ENCODE measurements around the gene MFNG. TPM values are rescaled to one million over a fixed set of nuclear protein-coding genes. Genes with fewer than 3 reads are reported as not detected.
A peak's percentile ranks its signal among the peaks of the same experiment; 100 is the strongest.

The MFNG gene
- total RNA-seq, 2 donors from 2014 or later, result 4.4 to 7.3 TPM

DNA sequence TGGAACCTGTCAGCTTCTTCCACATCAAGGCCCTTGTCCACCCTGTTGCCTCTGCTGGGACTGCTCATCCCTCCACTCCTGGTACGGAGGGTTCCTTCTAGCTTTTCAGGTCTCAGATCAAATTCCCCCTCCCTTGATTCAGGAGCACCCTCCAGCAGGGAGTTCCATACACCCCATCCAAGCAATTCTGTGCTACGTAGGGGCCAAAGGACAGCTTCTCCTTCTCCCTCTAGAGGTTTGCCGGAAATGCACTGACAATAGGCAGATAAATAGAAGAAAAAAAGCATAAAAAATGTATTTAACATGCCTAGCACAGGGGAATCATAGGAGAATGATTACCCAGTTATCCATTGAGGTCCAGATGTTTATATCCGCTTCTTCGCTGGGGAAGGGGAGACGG is 36.3 kb upstream of the MFNG start:
- Histone ChIP-seq H3K9me3 (no peaks in the 10 kb centered on the region), H3K27me3 (replicated peaks; ENCODE audit: insufficient read depth) (no peaks in the 10 kb centered on the region), H3K27ac (no peak overlapping the region), H3K4me1 (replicated peaks) (no peaks in the 10 kb centered on the region), H3K4me3 (no peak overlapping the region), H3K36me3 (no peaks in the 10 kb centered on the region)
- no peak for DNase-seq (ENCODE audit: low spot score)
- intact Hi-C loops (cut with DNase I), result no loop called here
- TF ChIP-seq, protein P1, sequence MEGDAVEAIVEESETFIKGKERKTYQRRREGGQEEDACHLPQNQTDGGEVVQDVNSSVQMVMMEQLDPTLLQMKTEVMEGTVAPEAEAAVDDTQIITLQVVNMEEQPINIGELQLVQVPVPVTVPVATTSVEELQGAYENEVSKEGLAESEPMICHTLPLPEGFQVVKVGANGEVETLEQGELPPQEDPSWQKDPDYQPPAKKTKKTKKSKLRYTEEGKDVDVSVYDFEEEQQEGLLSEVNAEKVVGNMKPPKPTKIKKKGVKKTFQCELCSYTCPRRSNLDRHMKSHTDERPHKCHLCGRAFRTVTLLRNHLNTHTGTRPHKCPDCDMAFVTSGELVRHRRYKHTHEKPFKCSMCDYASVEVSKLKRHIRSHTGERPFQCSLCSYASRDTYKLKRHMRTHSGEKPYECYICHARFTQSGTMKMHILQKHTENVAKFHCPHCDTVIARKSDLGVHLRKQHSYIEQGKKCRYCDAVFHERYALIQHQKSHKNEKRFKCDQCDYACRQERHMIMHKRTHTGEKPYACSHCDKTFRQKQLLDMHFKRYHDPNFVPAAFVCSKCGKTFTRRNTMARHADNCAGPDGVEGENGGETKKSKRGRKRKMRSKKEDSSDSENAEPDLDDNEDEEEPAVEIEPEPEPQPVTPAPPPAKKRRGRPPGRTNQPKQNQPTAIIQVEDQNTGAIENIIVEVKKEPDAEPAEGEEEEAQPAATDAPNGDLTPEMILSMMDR (IDR thresholded peaks at IDR 0.05), result no peak
- no peak for TF ChIP-seq POLR2AphosphoS5 (IDR thresholded peaks at IDR 0.05)
- TF ChIP-seq POLR2A (IDR thresholded peaks at IDR 0.05), result no peak
- WGBS, result 89% methylated on average over 6 of the region's 6 CpGs

- no peak overlapping the region for H3K4me3 ChIP-seq
- no peaks in the 10 kb centered on the region for H3K36me3 ChIP-seq
- DNase-seq (ENCODE audit: low spot score), result no peak
- TF ChIP-seq POLR2AphosphoS5 (IDR thresholded peaks at IDR 0.05), result no peak
- TF ChIP-seq, protein P1 (IDR thresholded peaks at IDR 0.05), result no peak
- TF ChIP-seq POLR2A (IDR thresholded peaks at IDR 0.05), result no peak
- 70% methylated on average over 14 of the region's 14 CpGs for WGBS
- intact Hi-C loops (cut with DNase I), result no loop called here
- H3K4me1 ChIP-seq (replicated peaks), result no peaks in the 10 kb centered on the region
- H3K9me3 ChIP-seq, result no peaks in the 10 kb centered on the region
- no peaks in the 10 kb centered on the region for H3K27me3 ChIP-seq (replicated peaks; ENCODE audit: insufficient read depth)
- H3K27ac ChIP-seq, result no peak overlapping the region
These were observed 35.1 kb upstream of the MFNG start for GRCh38 chr22:37521236-37521739.

- Histone ChIP-seq H3K36me3 (no peaks in the 10 kb centered on the region), H3K9me3 (no peaks in the 10 kb centered on the region), H3K27ac (no peak overlapping the region), H3K27me3 (replicated peaks; ENCODE audit: insufficient read depth) (no peaks in the 10 kb centered on the region), H3K4me3 (no peak overlapping the region), H3K4me1 (replicated peaks) (no peaks in the 10 kb centered on the region)
- WGBS, result 67% methylated on average over 10 of the region's 10 CpGs
- TF ChIP-seq, protein P1 (IDR thresholded peaks at IDR 0.05), result no peak
- no peak for TF ChIP-seq POLR2A (IDR thresholded peaks at IDR 0.05)
- no peak for TF ChIP-seq POLR2AphosphoS5 (IDR thresholded peaks at IDR 0.05)
- intact Hi-C loops (cut with DNase I), result no loop called here
- no peak for DNase-seq (ENCODE audit: low spot score)
These were observed 34.6 kb upstream of the MFNG start for GRCh38 chr22:37520776-37521191.

- WGBS, result 6% methylated on average over 46 of the region's 99 CpGs
- Histone ChIP-seq H3K27ac (peak within 1 kb of the TSS; percentile 41 to 47), H3K4me3 (peak within 1 kb of the TSS; percentile 52 to 65), H3K9me3 (no peaks in the 10 kb centered on the region), H3K27me3 (replicated peaks; ENCODE audit: insufficient read depth) (no peaks in the 10 kb centered on the region), H3K4me1 (replicated peaks) (no peaks in the 10 kb centered on the region), H3K36me3 (no peaks in the 10 kb centered on the region)
- DNase-seq (ENCODE audit: low spot score), result no peak
- intact Hi-C loops (cut with DNase I), result no loop called here
- TF ChIP-seq POLR2AphosphoS5 (IDR thresholded peaks at IDR 0.05) (no peak), POLR2A (IDR thresholded peaks at IDR 0.05) (peak; percentile 26)
These were observed 33.3 kb upstream of the MFNG start, which contains the start of gene CARD10 for GRCh38 chr22:37519268-37520195. Gene CARD10, minus strand, starts transcription at chr22:37519415. Its CDS starts 215 bp downstream, at chr22:37519200.

DNA sequence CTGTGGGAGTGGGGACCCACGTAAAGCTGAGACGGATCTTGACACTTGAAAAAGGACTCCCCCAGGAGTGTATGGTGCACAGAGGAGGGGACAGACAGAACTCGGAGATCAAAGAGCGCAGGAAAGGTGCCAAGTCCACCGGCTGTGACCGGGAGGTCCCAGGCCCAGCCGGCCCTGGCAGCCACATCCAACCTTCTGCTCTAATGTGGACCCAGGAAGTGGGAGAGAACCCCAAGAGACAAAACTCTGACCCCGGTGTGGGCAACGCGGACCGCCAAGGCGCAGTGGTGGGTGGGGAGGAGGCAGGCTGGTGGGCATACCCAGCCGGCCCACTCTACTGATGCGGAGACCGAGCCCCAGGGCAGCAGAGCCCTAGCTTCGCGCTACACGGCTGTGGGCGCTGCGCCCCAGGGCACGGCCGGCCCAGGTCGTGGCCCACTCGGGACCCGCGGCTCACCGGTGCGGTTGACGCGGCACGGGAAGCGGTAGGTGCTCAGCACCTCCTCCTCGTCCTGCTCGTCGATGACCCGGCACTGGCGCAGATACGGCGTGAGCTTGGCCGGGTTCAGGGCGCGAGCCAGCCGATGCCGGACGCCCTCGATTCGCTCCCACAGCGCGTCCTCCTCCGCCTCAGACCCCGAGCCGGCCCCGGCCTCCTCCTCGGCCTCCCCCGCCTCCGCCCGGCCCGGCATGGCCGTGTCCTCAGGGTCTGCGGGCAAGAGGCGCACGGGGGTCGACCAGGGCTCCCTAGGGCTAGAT is 32.5 kb upstream of the MFNG start:
- no peak for DNase-seq (ENCODE audit: low spot score)
- TF ChIP-seq POLR2A (IDR thresholded peaks at IDR 0.05) (no peak), POLR2AphosphoS5 (IDR thresholded peaks at IDR 0.05) (no peak)
- TF ChIP-seq, protein P1 (IDR thresholded peaks at IDR 0.05), result no peak
- no peaks in the 10 kb centered on the region for H3K36me3 ChIP-seq
- peak overlapping the region; percentile 52 to 65 for H3K4me3 ChIP-seq
- peak overlapping the region; percentile 41 to 47 for H3K27ac ChIP-seq
- WGBS, result 24% methylated on average over 31 of the region's 63 CpGs
- intact Hi-C loops (cut with DNase I), result no loop called here
- no peaks in the 10 kb centered on the region for H3K9me3 ChIP-seq
- no peaks in the 10 kb centered on the region for H3K4me1 ChIP-seq (replicated peaks)
- H3K27me3 ChIP-seq (replicated peaks; ENCODE audit: insufficient read depth), result no peaks in the 10 kb centered on the region

Data from prostate gland (tissue), 2 donors.